HEK293 (cell line): ENCODE measurements around the gene PILRA.

ENCODE experiments used
- ATF2 ChIP-seq: fragments of 450-650 bp; formaldehyde crosslinking; IDR thresholded peaks from 2 replicates; pipeline ENCODE4 v1.5.1; 2016; ENCODE audit warnings: missing biosample characterization, missing genetic modification characterization, low read depth
- CTCF ChIP-seq: fragments of 450-650 bp; formaldehyde crosslinking; IDR thresholded peaks from 2 replicates; pipeline ENCODE4 v1.5.1; 2016; ENCODE audit warnings: missing biosample characterization, missing genetic modification characterization
- PBX3 ChIP-seq: sonication (generic); formaldehyde crosslinking; IDR thresholded peaks from 2 replicates; pipeline ENCODE4 v1.8.1; 2022; ENCODE audit warnings: mild to moderate bottlenecking, moderate library complexity, missing genetic modification reagents
- ZBTB10 ChIP-seq: fragments of 450-650 bp; formaldehyde crosslinking; IDR thresholded peaks from 2 replicates; pipeline ENCODE4 v1.5.1; 2016; ENCODE audit warnings: missing biosample characterization, missing genetic modification characterization
- ZBTB21 ChIP-seq: fragments of 450-650 bp; formaldehyde crosslinking; IDR thresholded peaks from 2 replicates; pipeline ENCODE4 v1.5.1; 2017; ENCODE audit warnings: missing biosample characterization, missing genetic modification characterization
- ZNF510 ChIP-seq: fragments of 450-650 bp; formaldehyde crosslinking; IDR thresholded peaks from 2 replicates; pipeline ENCODE4 v1.5.1; 2018; ENCODE audit warnings: mild to moderate bottlenecking, missing genetic modification characterization, missing biosample characterization; ENCODE audit not compliant: insufficient replicate concordance
- ZNF624 ChIP-seq: fragments of 450-650 bp; formaldehyde crosslinking; IDR thresholded peaks from 2 replicates; pipeline ENCODE4 v1.5.1; 2017; ENCODE audit warnings: missing biosample characterization, missing genetic modification characterization
- ZNF768 ChIP-seq: fragments of 450-650 bp; formaldehyde crosslinking; IDR thresholded peaks from 2 replicates; pipeline ENCODE4 v1.5.1; 2018; ENCODE audit warnings: missing biosample characterization, mild to moderate bottlenecking, missing genetic modification characterization
- ZSCAN5A ChIP-seq: fragments of 450-650 bp; formaldehyde crosslinking; IDR thresholded peaks from 2 replicates; pipeline ENCODE4 v1.5.1; 2016; ENCODE audit warnings: missing biosample characterization, missing genetic modification characterization

GRCh38 chr7:100438172-100438571 is 64.9 kb downstream of the PILRA start:
- TF ChIP-seq ZBTB21 (tag by site-specific recombination) (no peak), ZNF624 (tag by site-specific recombination) (no peak), ZBTB10 (tag by site-specific recombination) (no peak), ZNF510 (tag by site-specific recombination) (no peak), PBX3 (CRISPR knock-in tag) (no peak), CTCF (tag by site-specific recombination) (no peak), ATF2 (no peak), ZNF768 (tag by site-specific recombination) (no peak), ZSCAN5A (tag by site-specific recombination) (no peak)
